CD4-positive, alpha-beta T cell (primary cell): ENCODE results near the gene LTB4R2. TPM values are rescaled to one million over a fixed set of nuclear protein-coding genes. Genes with fewer than 3 reads are reported as not detected.

Experiments
- ATAC-seq: fragments of 200-7000 bp; cut with Tn5 transposase; one replicate; pipeline ENCODE4 v1.10.0; 2022; ENCODE audit warnings: mild to moderate bottlenecking; ENCODE audit not compliant: poor library complexity
- CTCF ChIA-PET: fragments of 350-600 bp; sonication (Branson Sonifier 250); formaldehyde crosslinking; loops from one replicate; lab custom pipeline; 2021; ENCODE audit warnings: antibody characterized with exemption, inconsistent platforms; lab: Charles Lee
- POLR2A ChIA-PET: fragments of 350-600 bp; sonication (Branson Sonifier 250); formaldehyde crosslinking; loops from one replicate; lab custom pipeline; 2021; ENCODE audit warnings: antibody characterized with exemption, inconsistent platforms; lab: Charles Lee
- DNase-seq, 14 experiments: peaks; one replicate each; pipeline ENCODE4 v3.0.0-alpha.2; 2013 to 2020; ENCODE audit warnings: mixed read lengths in 2 of 14
- H3K27ac ChIP-seq, 2 donors: one replicate each; pipeline versions ENCODE4 v1.5.1 to v1.7.0; 2013; ENCODE audit warnings: low read length in 2 of 2, low read depth in 1 of 2, mild to moderate bottlenecking in 1 of 2
- H3K27me3 ChIP-seq, 2 experiments: 1 replicate in 1 of 2; 2 replicates in 1 of 2; pipeline versions ENCODE4 v1.6.1 to v1.7.0; 2013; ENCODE audit warnings: low read length in 2 of 2, control low read depth in 1 of 2, mild to moderate bottlenecking in 1 of 2, moderate library complexity in 1 of 2; ENCODE audit not compliant: insufficient read depth in 2 of 2, control insufficient read depth in 1 of 2
- H3K36me3 ChIP-seq: one replicate; pipeline ENCODE4 v1.6.1; 2013; ENCODE audit warnings: low read length, control low read depth; ENCODE audit not compliant: insufficient read depth
- H3K4me1 ChIP-seq: one replicate; pipeline ENCODE4 v1.6.1; 2013; ENCODE audit warnings: low read length, control low read depth; ENCODE audit not compliant: insufficient read depth
- H3K4me3 ChIP-seq: one replicate; pipeline ENCODE4 v1.5.1; 2013; ENCODE audit warnings: mild to moderate bottlenecking, low read length, moderate library complexity
- H3K9me3 ChIP-seq, 2 experiments: 1 replicate in 1 of 2; 2 replicates in 1 of 2; pipeline versions ENCODE4 v1.6.1 to v1.7.0; 2013; ENCODE audit warnings: low read length in 2 of 2, mild to moderate bottlenecking in 2 of 2, control low read depth in 1 of 2, moderate library complexity in 1 of 2; ENCODE audit not compliant: control insufficient read depth in 1 of 2, insufficient read depth in 1 of 2
- H3K27ac Mint-ChIP-seq: one replicate; pipeline ENCODE4 v1.8.0; 2020; ENCODE audit warnings: mixed read lengths
- H3K27me3 Mint-ChIP-seq: one replicate; pipeline ENCODE4 v1.8.0; 2021; ENCODE audit warnings: mixed read lengths
- H3K36me3 Mint-ChIP-seq: one replicate; pipeline ENCODE4 v1.8.0; 2021; ENCODE audit warnings: low read depth, mixed read lengths
- H3K4me1 Mint-ChIP-seq: one replicate; pipeline ENCODE4 v1.8.0; 2021; ENCODE audit warnings: low read depth, mixed read lengths
- H3K4me3 Mint-ChIP-seq: one replicate; pipeline ENCODE4 v1.8.0; 2020; ENCODE audit warnings: mild to moderate bottlenecking, mixed read lengths
- H3K9me3 Mint-ChIP-seq: one replicate; pipeline ENCODE4 v1.8.0; 2020; ENCODE audit warnings: mixed read lengths
- CTCF ChIP-seq: fragments of 200-600 bp; IDR thresholded peaks from one replicate; pipeline ENCODE4 v1.8.0; 2022; ENCODE audit warnings: antibody characterized with exemption, mild to moderate bottlenecking
- intact Hi-C, 2 experiments: fragments of 100-400 bp; cut with DNase I in 1 of 2; cut with micrococcal nuclease in 1 of 2; formaldehyde crosslinking; loops; one replicate each; pipeline versions ENCODE4 v1.15.1 to v1.9.0; 2023 to 2025; cut with DNase I, micrococcal nuclease
- total RNA-seq, 174 experiments: library from RNA in 2 of 174; stranded (reverse) in 2 of 174; gene quantifications; one replicate each; pipeline ENCODE4 v1.2.3 and lab custom pipeline; 2021 to 2026

Gene LTB4R2
- total RNA-seq, 2 experiments from 2014 or later = 16.4 to 18.2 TPM

DNA sequence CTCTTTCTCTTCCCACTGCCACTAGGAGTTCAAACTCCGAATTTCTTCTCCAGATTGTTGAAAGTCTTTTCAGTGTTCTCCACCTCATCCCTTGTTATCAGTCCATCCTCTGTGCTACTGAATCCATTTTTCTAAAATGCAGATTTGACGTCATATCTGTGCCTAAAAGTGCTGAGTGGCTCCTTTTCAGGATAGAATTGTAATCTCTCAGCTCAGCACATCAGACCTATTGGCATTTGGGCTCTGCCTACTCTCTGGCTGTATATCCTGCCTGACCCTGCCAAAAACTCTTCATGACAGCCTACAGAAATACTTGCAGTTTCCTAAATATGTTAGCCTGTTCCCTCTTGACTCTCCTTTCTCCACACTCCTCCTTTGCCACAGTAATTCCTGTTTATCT is 37.5 kb upstream of the LTB4R2 start:
- POLR2A ChIA-PET = interaction anchor here (0.6 to 4.0 kb wide), 9 partner anchors 26 to 952 kb away, joined by 3 to 134 read pairs (median 15); partner anchors contain the start of genes CBLN3, IPO4, IRF9 and KHNYN
- Histone ChIP-seq H3K27me3 (no peaks in the 10 kb centered on the region), H3K4me1 (peaks cover 43% of the 10 kb centered on the region), H3K27ac (peak overlapping the region; percentile 92 to 95), H3K4me3 (no peak overlapping the region), H3K9me3 (no peaks in the 10 kb centered on the region), H3K36me3 (peaks cover 22% of the 10 kb centered on the region)
- Mint-ChIP-seq H3K9me3 (no peaks in the 10 kb centered on the region), H3K36me3 (peaks cover 28% of the 10 kb centered on the region), H3K4me3 (peak overlapping the region; percentile 87), H3K27ac (peak overlapping the region; percentile 97), H3K27me3 (no peaks in the 10 kb centered on the region), H3K4me1 (peaks cover 48% of the 10 kb centered on the region)
- DNase-seq = no peak
- TF ChIP-seq CTCF = no peak
- ATAC-seq = no peak
- CTCF ChIA-PET = interaction anchor here (1.1 to 2.9 kb wide), 7 partner anchors 25 to 159 kb away, joined by 4 to 20 read pairs (median 11); partner anchors contain the start of genes IRF9, MDP1, PSME1 and TINF2
- intact Hi-C loops = loop anchor here (1.0 to 5.0 kb wide), 3 partner anchors 25 to 40 kb away; partner anchors contain the start of genes GMPR2 (in 1 of the 2), LTB4R (in 1 of the 2), LTB4R2 (in 1 of the 2) and NEDD8 (in 1 of the 2)

DNA sequence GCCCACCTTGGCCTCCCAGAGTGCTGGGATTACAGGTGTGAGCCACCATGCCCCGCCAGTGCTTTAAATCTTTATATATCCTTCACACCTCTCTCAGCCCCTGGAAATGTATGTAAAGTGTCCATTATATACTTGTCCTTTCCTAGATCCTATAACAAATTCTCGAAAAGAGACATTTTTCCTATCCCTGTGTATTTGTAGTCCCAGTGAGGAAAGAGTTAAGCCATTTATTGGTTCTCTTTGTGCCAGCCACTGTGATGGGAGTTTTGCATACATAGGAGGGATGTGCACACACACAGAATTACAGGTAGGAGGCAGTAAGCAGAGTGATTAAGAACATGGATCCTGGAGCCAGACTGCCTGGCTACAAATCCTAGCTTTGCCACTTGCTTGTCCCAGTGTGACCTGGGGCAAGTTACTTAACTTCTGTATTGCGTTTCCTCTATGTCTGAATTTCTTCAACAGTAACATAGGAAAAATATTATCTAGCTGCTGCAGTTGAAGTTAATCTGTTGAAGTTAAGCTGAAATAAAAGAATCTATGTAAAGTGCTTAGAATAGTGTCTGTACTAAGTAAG is 36.4 kb upstream of the LTB4R2 start:
- Mint-ChIP-seq H3K4me3 (peak overlapping the region; percentile 65), H3K27me3 (no peaks in the 10 kb centered on the region), H3K27ac (peak overlapping the region; percentile 97), H3K4me1 (peaks cover 54% of the 10 kb centered on the region), H3K36me3 (peaks cover 23% of the 10 kb centered on the region), H3K9me3 (no peaks in the 10 kb centered on the region)
- peaks cover 12% of the 10 kb centered on the region for H3K36me3 ChIP-seq
- DNase-seq = no peak
- peak overlapping the region; percentile 37 to 54 for H3K27ac ChIP-seq
- intact Hi-C loops = loop anchor here in 1 of 2 experiments (5.0 kb wide), 2 partner anchors 39 to 41 kb away; partner anchors contain the start of genes GMPR2, LTB4R, LTB4R2 and NEDD8
- no peaks in the 10 kb centered on the region for H3K27me3 ChIP-seq
- peaks cover 52% of the 10 kb centered on the region for H3K4me1 ChIP-seq
- no peak overlapping the region for H3K4me3 ChIP-seq
- POLR2A ChIA-PET = interaction anchor here (0.8 to 1.7 kb wide), 8 partner anchors 26 to 193 kb away, joined by 3 to 19 read pairs (median 3); partner anchors contain the start of genes CBLN3, CHMP4A, CIDEB and DHRS1
- CTCF ChIA-PET = interaction anchor here (1.0 to 1.5 kb wide), 4 partner anchors 23 to 165 kb away, joined by 3 to 8 read pairs (median 4); partner anchors contain the start of genes CIDEB and TINF2
- no peak for TF ChIP-seq CTCF
- H3K9me3 ChIP-seq = no peaks in the 10 kb centered on the region
- no peak for ATAC-seq

DNA sequence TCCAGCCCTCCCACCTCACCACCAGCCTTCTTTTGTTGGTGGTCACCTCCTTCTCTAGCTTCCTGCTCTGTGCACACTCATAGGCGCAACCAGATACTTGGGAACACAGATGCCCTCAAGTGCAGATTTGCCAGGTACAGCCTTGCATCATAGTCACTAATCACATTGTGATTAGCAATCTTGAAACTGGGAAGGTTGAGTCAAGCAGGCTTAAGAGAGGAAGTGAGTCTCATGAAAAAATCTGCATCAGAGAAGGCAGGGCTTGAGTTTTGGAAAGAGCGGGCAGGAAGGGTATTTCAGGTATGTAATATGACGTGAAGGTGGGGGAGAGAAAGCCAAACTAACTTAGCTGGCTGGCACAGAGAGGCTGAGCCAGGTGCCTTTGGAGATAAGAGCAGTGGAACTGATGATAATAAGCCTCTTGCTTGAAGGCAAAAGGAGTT is 35.8 kb upstream of the LTB4R2 start:
- intact Hi-C loops = loop anchor here in 1 of 2 experiments (5.0 kb wide), 2 partner anchors 38 to 42 kb away; partner anchors contain the start of genes GMPR2, LTB4R, LTB4R2 and NEDD8
- peak overlapping the region; percentile 1 for H3K4me3 Mint-ChIP-seq
- H3K27ac Mint-ChIP-seq = peak overlapping the region; percentile 97
- TF ChIP-seq CTCF = no peak
- Histone ChIP-seq H3K27ac (peak overlapping the region; percentile 37 to 54), H3K4me1 (peaks cover 58% of the 10 kb centered on the region), H3K9me3 (no peaks in the 10 kb centered on the region), H3K36me3 (peaks cover 6% of the 10 kb centered on the region), H3K27me3 (no peaks in the 10 kb centered on the region), H3K4me3 (no peak overlapping the region)
- DNase-seq (peak in 7 of 14 experiments; percentile 13 to 83 (median 50)), ATAC-seq (peak; percentile 31)
- ChIA-PET POLR2A (interaction anchor here (0.8 to 1.7 kb wide), 8 partner anchors 26 to 193 kb away, joined by 3 to 19 read pairs (median 3); partner anchors contain the start of genes CBLN3, CHMP4A, CIDEB and DHRS1), CTCF (interaction anchor here (0.7 to 1.5 kb wide), 6 partner anchors 23 to 165 kb away, joined by 3 to 8 read pairs (median 4); partner anchors contain the start of genes CIDEB, LTB4R and TINF2)
- no peaks in the 10 kb centered on the region for H3K27me3 Mint-ChIP-seq
- peaks cover 60% of the 10 kb centered on the region for H3K4me1 Mint-ChIP-seq
- no peaks in the 10 kb centered on the region for H3K9me3 Mint-ChIP-seq
- H3K36me3 Mint-ChIP-seq = peaks cover 17% of the 10 kb centered on the region
